Fibroblast of lung (primary cell): ENCODE results near the gene CNTN3. TPM values are rescaled to one million over a fixed set of nuclear protein-coding genes. Genes with fewer than 3 reads are reported as not detected.

Experiments used
- DNase-seq, 2 donors: peaks; one replicate each; pipeline versions ENCODE4 v3.0.0 to v3.0.0-alpha.2; 2010; ENCODE audit warnings: low read depth in 2 of 2
- H2AFZ ChIP-seq: 2 replicates; pipeline ENCODE4 v1.5.1; 2012; ENCODE audit warnings: low read length, control low read depth, inconsistent platforms
- H3K27ac ChIP-seq: 2 replicates; pipeline ENCODE4 v1.5.1; 2011; ENCODE audit warnings: low read length, control low read depth; ENCODE audit not compliant: insufficient read depth
- H3K27me3 ChIP-seq: 2 replicates; pipeline ENCODE4 v1.5.1; 2011; ENCODE audit warnings: mild to moderate bottlenecking, low read length; ENCODE audit not compliant: control insufficient read depth, insufficient read depth
- H3K36me3 ChIP-seq: 2 replicates; pipeline ENCODE4 v1.5.1; 2011; ENCODE audit warnings: low read length; ENCODE audit not compliant: control insufficient read depth, insufficient read depth
- H3K4me1 ChIP-seq: 2 replicates; pipeline ENCODE4 v1.5.1; 2011; ENCODE audit warnings: low read length; ENCODE audit not compliant: control insufficient read depth, insufficient read depth; ENCODE audit errors: extremely low read depth
- H3K4me2 ChIP-seq: 2 replicates; pipeline ENCODE4 v1.5.1; 2011; ENCODE audit warnings: low read length, control low read depth; ENCODE audit not compliant: insufficient read depth; ENCODE audit errors: extremely low read depth
- H3K4me3 ChIP-seq, 4 experiments: fragments of 200-600 bp in 1 of 4; sonication (generic) in 1 of 4; replicated peaks in 1 of 4; 2 replicates each; pipeline ENCODE4 v1.5.1; 2011 to 2016; ENCODE audit warnings: low read length in 4 of 4, low read depth in 3 of 4, mild to moderate bottlenecking in 3 of 4, control low read depth in 2 of 4, inconsistent platforms in 1 of 4, mixed read lengths in 1 of 4; ENCODE audit not compliant: insufficient read depth in 1 of 4; ENCODE audit errors: control extremely low read depth in 1 of 4
- H3K79me2 ChIP-seq: 2 replicates; pipeline ENCODE4 v1.5.1; 2012; ENCODE audit warnings: mild to moderate bottlenecking, low read length, inconsistent platforms; ENCODE audit not compliant: control insufficient read depth, insufficient read depth
- H3K9ac ChIP-seq: 2 replicates; pipeline ENCODE4 v1.5.1; 2011; ENCODE audit warnings: mild to moderate bottlenecking, low read length, control low read depth; ENCODE audit not compliant: insufficient read depth
- H3K9me3 ChIP-seq: 2 replicates; pipeline ENCODE4 v1.5.1; 2012; ENCODE audit warnings: low read depth, low read length; ENCODE audit not compliant: control insufficient read depth, insufficient read depth
- H4K20me1 ChIP-seq: 2 replicates; pipeline ENCODE4 v1.5.1; 2011; ENCODE audit warnings: low read length; ENCODE audit not compliant: control insufficient read depth, insufficient read depth; ENCODE audit errors: extremely low read depth
- CTCF ChIP-seq, 2 donors: IDR thresholded peaks in 1 of 2; conservative IDR thresholded peaks in 1 of 2; 1 replicate in 1 of 2; 2 replicates in 1 of 2; pipeline ENCODE4 v1.5.1; 2011 to 2012; ENCODE audit warnings: low read length in 2 of 2, control low read depth in 1 of 2, inconsistent platforms in 1 of 2, low read depth in 1 of 2, mild to moderate bottlenecking in 1 of 2
- EZH2 ChIP-seq: IDR thresholded peaks from 2 replicates; pipeline ENCODE4 v1.5.1; 2012; ENCODE audit warnings: low read length, control low read depth, mild to moderate bottlenecking; ENCODE audit errors: missing control alignments
- polyA plus RNA-seq, 2 donors: library from polyadenylated mRNA; depleted of rRNA in 1 of 2; stranded (reverse) in 1 of 2; unstranded in 1 of 2; fragments of >200 nt; gene quantifications; 2 replicates each; pipeline ENCODE4 v1.2.1, GENCODE V29; 2011 to 2012; ENCODE audit warnings: missing spikeins in 1 of 2
- total RNA-seq: library from RNA; depleted of rRNA; stranded (reverse); fragments of >200 nt; gene quantifications from 2 replicates; pipeline ENCODE4 v1.2.1, GENCODE V29; 2014

CNTN3 gene
- total and polyA plus RNA-seq, 2 donors (not counting 1 experiment from before 2014, with no cell fraction given), result 3.2 to 8.3 TPM

DNA sequence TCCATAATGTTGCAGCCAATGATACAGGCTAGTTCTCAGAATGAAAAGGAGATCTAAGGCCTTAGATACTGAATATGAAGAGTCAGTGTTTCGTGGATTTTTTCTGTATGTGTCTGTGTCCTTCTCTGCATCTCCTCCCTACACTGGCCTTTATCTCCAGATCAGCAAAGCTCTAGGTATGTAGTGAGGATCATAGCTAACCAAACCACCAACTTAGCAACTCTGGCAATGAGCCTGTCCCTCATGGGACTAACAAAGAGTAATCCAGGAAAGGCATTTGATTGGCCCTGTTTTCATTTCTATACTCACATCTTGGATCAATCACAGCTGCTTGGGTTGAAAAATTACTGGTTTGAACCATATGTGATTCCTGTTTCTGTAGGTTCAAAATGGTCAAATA, 18.6 kb upstream of the CNTN3 start:
- H3K4me3 ChIP-seq, result no peak overlapping the region
- H3K9me3 ChIP-seq, result no peaks in the 10 kb centered on the region
- H3K36me3 ChIP-seq, result no peaks in the 10 kb centered on the region
- no peak overlapping the region for H3K27ac ChIP-seq
- H3K9ac ChIP-seq, result no peak overlapping the region
- no peak overlapping the region for H3K4me2 ChIP-seq
- no peak overlapping the region for H2AFZ ChIP-seq
- peak in 1 of 2 donors; percentile 12 for DNase-seq
- TF ChIP-seq EZH2, result no peak
- TF ChIP-seq CTCF (conservative IDR thresholded peaks at IDR 0.05 in 1 of 2, IDR thresholded peaks at IDR 0.05 in 1 of 2; ENCODE audit: low read depth in 1 of 2, low read length in 2 of 2), result no peak
- no peaks in the 10 kb centered on the region for H3K27me3 ChIP-seq
- no peaks in the 10 kb centered on the region for H3K4me1 ChIP-seq
- H3K79me2 ChIP-seq, result no peaks in the 10 kb centered on the region
- no peaks in the 10 kb centered on the region for H4K20me1 ChIP-seq

GRCh38 chr3:74631351-74632140, 17.1 kb upstream of the CNTN3 start:
- no peak for DNase-seq
- TF ChIP-seq CTCF (conservative IDR thresholded peaks at IDR 0.05 in 1 of 2, IDR thresholded peaks at IDR 0.05 in 1 of 2; ENCODE audit: low read depth in 1 of 2, low read length in 2 of 2) (no peak), EZH2 (no peak)
- Histone ChIP-seq H4K20me1 (no peaks in the 10 kb centered on the region), H3K9ac (no peak overlapping the region), H3K27ac (no peak overlapping the region), H3K9me3 (no peaks in the 10 kb centered on the region), H3K4me1 (no peaks in the 10 kb centered on the region), H3K4me3 (no peak overlapping the region), H3K36me3 (no peaks in the 10 kb centered on the region), H3K27me3 (no peaks in the 10 kb centered on the region), H3K4me2 (peak overlapping the region; percentile 58), H3K79me2 (no peaks in the 10 kb centered on the region), H2AFZ (no peak overlapping the region)

DNA sequence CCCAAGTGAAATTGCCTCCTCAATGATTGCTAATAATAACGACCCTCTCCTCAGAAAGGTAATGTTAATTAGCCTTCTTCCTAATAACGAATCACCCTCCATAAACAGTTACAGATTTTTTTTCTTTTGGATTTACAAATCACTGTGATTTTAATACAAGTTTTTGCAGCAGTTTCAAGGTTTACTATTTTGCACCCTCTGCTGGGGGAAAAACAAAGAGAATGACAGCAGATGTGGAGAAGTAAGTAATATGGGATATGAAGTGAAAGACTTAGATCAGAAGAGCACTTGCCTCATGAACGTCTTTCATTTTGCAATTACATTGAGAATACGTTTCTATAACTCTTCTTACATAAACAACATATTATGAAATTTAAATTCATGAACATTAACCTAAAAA, 16.1 kb upstream of the CNTN3 start:
- no peaks in the 10 kb centered on the region for H3K27me3 ChIP-seq
- H2AFZ ChIP-seq, result no peak overlapping the region
- no peaks in the 10 kb centered on the region for H3K79me2 ChIP-seq
- TF ChIP-seq CTCF (conservative IDR thresholded peaks at IDR 0.05 in 1 of 2, IDR thresholded peaks at IDR 0.05 in 1 of 2; ENCODE audit: low read depth in 1 of 2, low read length in 2 of 2) (peak; percentile 41 to 46), EZH2 (no peak)
- no peaks in the 10 kb centered on the region for H4K20me1 ChIP-seq
- H3K36me3 ChIP-seq, result no peaks in the 10 kb centered on the region
- H3K27ac ChIP-seq, result no peak overlapping the region
- no peak overlapping the region for H3K4me3 ChIP-seq
- peak overlapping the region; percentile 6 for H3K4me2 ChIP-seq
- no peaks in the 10 kb centered on the region for H3K4me1 ChIP-seq
- no peaks in the 10 kb centered on the region for H3K9me3 ChIP-seq
- DNase-seq, result peak in 1 of 2 donors; percentile 66
- no peak overlapping the region for H3K9ac ChIP-seq
